ENCODE results near the gene CACNB2.

GRCh38 chr10:18254692-18255091, 114.5 kb downstream of the CACNB2 start:
- TF ChIP-seq CTCF (IDR thresholded peaks at IDR 0.05; ENCODE audit: low read depth, low read length, poor library complexity, severe bottlenecking) (no peak), EZH2phosphoT487 (IDR thresholded peaks at IDR 0.05; ENCODE audit: borderline replicate concordance, low read length) (no peak)

All from DOHH2 (cell line).